Measurements from ENCODE around the gene ZFAND3. TPM values are rescaled to one million over a fixed set of nuclear protein-coding genes. Genes with fewer than 3 reads are reported as not detected.
"Not testable (repeated sequence)": the region's sequence is repeated elsewhere in the genome, so short reads cannot be mapped to it uniquely, and the experiment has no call there.

Gene ZFAND3
- total RNA-seq, 4 donors from 2014 or later = 45.0 to 55.2 (median 49.5) TPM

- intact Hi-C loops (cut with DNase I; ENCODE audit: low total_unique reads) = no loop called here
- TF ChIP-seq POLR2A (IDR thresholded peaks at IDR 0.05) = no peak
- no peak for TF ChIP-seq CTCF (IDR thresholded peaks at IDR 0.05 in 4 of 5, conservative IDR thresholded peaks at IDR 0.05 in 1 of 5)
- DNase-seq (no peak), ATAC-seq (no peak)
- peaks cover 29 to 35% of the 10 kb centered on the region in 2 donors for H3K4me1 ChIP-seq
- in situ Hi-C loops (cut with MboI; ENCODE audit: low sequenced_read_pairs in 4 of 4) = loop anchor here in 1 of 4 donors (25.0 kb wide), 1 partner anchor 447 kb away; no protein-coding TSS in a partner anchor
- no peak overlapping the region for H3K27ac ChIP-seq
- H3K4me3 ChIP-seq = no peak overlapping the region
- H3K36me3 ChIP-seq = no peaks in the 10 kb centered on the region
- H3K27me3 ChIP-seq = no peaks in the 10 kb centered on the region
- no peaks in the 10 kb centered on the region for H3K9me3 ChIP-seq
These were observed 220.7 kb downstream of the ZFAND3 start for GRCh38 chr6:38040254-38040653.

- in situ Hi-C loops (cut with MboI; ENCODE audit: low sequenced_read_pairs in 4 of 4) = loop anchor here in 1 of 4 donors (25.0 kb wide), 1 partner anchor 444 kb away; no protein-coding TSS in a partner anchor
- no peak for ATAC-seq
These were observed 223.8 kb downstream of the ZFAND3 start for GRCh38 chr6:38043259-38043753.

GRCh38 chr6:38045701-38046305 is 226.3 kb downstream of the ZFAND3 start:
- DNase-seq (no peak), ATAC-seq (no peak)
- TF ChIP-seq POLR2A (IDR thresholded peaks at IDR 0.05) = no peak
- TF ChIP-seq CTCF (IDR thresholded peaks at IDR 0.05 in 4 of 5, conservative IDR thresholded peaks at IDR 0.05 in 1 of 5) = no peak
- Histone ChIP-seq H3K36me3 (no peaks in the 10 kb centered on the region), H3K4me1 (peaks cover 0 to 8% of the 10 kb centered on the region in 2 donors), H3K4me3 (no peak overlapping the region), H3K27ac (no peak overlapping the region), H3K9me3 (no peaks in the 10 kb centered on the region), H3K27me3 (no peaks in the 10 kb centered on the region)
- in situ Hi-C loops (cut with MboI; ENCODE audit: low sequenced_read_pairs in 4 of 4) = loop anchor here in 1 of 4 donors (25.0 kb wide), 1 partner anchor 441 kb away; no protein-coding TSS in a partner anchor
- intact Hi-C loops (cut with DNase I; ENCODE audit: low total_unique reads) = no loop called here

More at GRCh38 chr6:38043259-38043753, 223.8 kb downstream of the ZFAND3 start:
- H3K9me3 ChIP-seq = no peaks in the 10 kb centered on the region
- intact Hi-C loops (cut with DNase I; ENCODE audit: low total_unique reads) = no loop called here
- H3K27me3 ChIP-seq = no peaks in the 10 kb centered on the region
- no peak for DNase-seq
- no peaks in the 10 kb centered on the region for H3K36me3 ChIP-seq
- no peak for TF ChIP-seq CTCF (IDR thresholded peaks at IDR 0.05 in 4 of 5, conservative IDR thresholded peaks at IDR 0.05 in 1 of 5)
- TF ChIP-seq POLR2A (IDR thresholded peaks at IDR 0.05) = no peak
- H3K4me1 ChIP-seq = peaks cover 20 to 23% of the 10 kb centered on the region in 2 donors
- H3K27ac ChIP-seq = no peak overlapping the region
- H3K4me3 ChIP-seq = no peak overlapping the region

GRCh38 chr6:38047562-38047961 is 228.0 kb downstream of the ZFAND3 start:
- H3K4me1 ChIP-seq = peaks cover 0 to 5% of the 10 kb centered on the region in 2 donors
- no peak for TF ChIP-seq CTCF (IDR thresholded peaks at IDR 0.05 in 4 of 5, conservative IDR thresholded peaks at IDR 0.05 in 1 of 5)
- no peak for TF ChIP-seq POLR2A (IDR thresholded peaks at IDR 0.05)
- no peaks in the 10 kb centered on the region for H3K36me3 ChIP-seq
- no peaks in the 10 kb centered on the region for H3K9me3 ChIP-seq
- ATAC-seq = no peak
- no peak overlapping the region for H3K4me3 ChIP-seq
- H3K27me3 ChIP-seq = no peaks in the 10 kb centered on the region
- DNase-seq = no peak
- intact Hi-C loops (cut with DNase I; ENCODE audit: low total_unique reads) (no loop called here), in situ Hi-C loops (cut with MboI; ENCODE audit: low sequenced_read_pairs in 4 of 4) (loop anchor here in 1 of 4 donors (25.0 kb wide), 1 partner anchor 440 kb away; no protein-coding TSS in a partner anchor)
- no peak overlapping the region for H3K27ac ChIP-seq

- ATAC-seq (peak in 1 of 2 donors; percentile 80), DNase-seq (peak; percentile 3 to 54)
- H3K27ac ChIP-seq; H3K36me3 ChIP-seq; H3K9me3 ChIP-seq; intact Hi-C loops (cut with DNase I; ENCODE audit: low total_unique reads); H3K27me3 ChIP-seq; H3K4me3 ChIP-seq; H3K4me1 ChIP-seq: not testable (repeated sequence)
- in situ Hi-C loops (cut with MboI; ENCODE audit: low sequenced_read_pairs in 4 of 4) = loop anchor here in 1 of 4 donors (25.0 kb wide), 1 partner anchor 437 kb away; no protein-coding TSS in a partner anchor
These were observed 230.4 kb downstream of the ZFAND3 start for GRCh38 chr6:38049861-38050397.

Data from gastrocnemius medialis (tissue), 4 donors.